Brain pericyte (primary cell): ENCODE results near the gene BLID.

ENCODE experiments used
- DNase-seq: peaks from one replicate; pipeline ENCODE4 v3.0.0-alpha.2; 2012; ENCODE audit warnings: low read depth, low spot score

BLID gene

GRCh38 chr11:122105044-122105758 is 10.8 kb downstream of the BLID start:
- no peak for DNase-seq

GRCh38 chr11:122104341-122104740 is 11.7 kb downstream of the BLID start:
- no peak for DNase-seq

- no peak for DNase-seq
Measured at GRCh38 chr11:122103726-122104125, 12.3 kb downstream of the BLID start.

- DNase-seq: no peak
Measured at GRCh38 chr11:122103321-122103720, 12.7 kb downstream of the BLID start.

- no peak for DNase-seq
Measured at GRCh38 chr11:122102426-122102825, 13.6 kb downstream of the BLID start.

- peak; percentile 66 for DNase-seq
Measured at GRCh38 chr11:122101625-122102291, 14.3 kb downstream of the BLID start.

GRCh38 chr11:122100756-122101080 is 15.3 kb downstream of the BLID start:
- no peak for DNase-seq

- no peak for DNase-seq
Measured at GRCh38 chr11:122100037-122100755, 15.8 kb downstream of the BLID start.

- DNase-seq: no peak
Measured at GRCh38 chr11:122099374-122100036, 16.5 kb downstream of the BLID start.

GRCh38 chr11:122098261-122098980 is 17.6 kb downstream of the BLID start:
- DNase-seq: no peak

- DNase-seq: no peak
Measured at GRCh38 chr11:122097419-122098001, 18.5 kb downstream of the BLID start.

- DNase-seq: no peak
Measured at GRCh38 chr11:122096272-122097112, 19.5 kb downstream of the BLID start.

- no peak for DNase-seq
Measured at GRCh38 chr11:122095681-122096262, 20.2 kb downstream of the BLID start.

- DNase-seq: no peak
Measured at GRCh38 chr11:122094836-122095235, 21.2 kb downstream of the BLID start.

GRCh38 chr11:122093731-122094275 is 22.2 kb downstream of the BLID start:
- no peak for DNase-seq

GRCh38 chr11:122091835-122092234 is 24.2 kb downstream of the BLID start:
- DNase-seq: no peak

- DNase-seq: no peak
Measured at GRCh38 chr11:122089111-122089510, 26.9 kb downstream of the BLID start.

- DNase-seq: no peak
Measured at GRCh38 chr11:122085712-122086111, 30.3 kb downstream of the BLID start.

GRCh38 chr11:122085264-122085663 is 30.8 kb downstream of the BLID start:
- DNase-seq: peak; percentile 73

GRCh38 chr11:122082205-122082604 is 33.8 kb downstream of the BLID start:
- no peak for DNase-seq
